NCI-H526 (cell line): ENCODE data around the gene KAZN.

Experiments used
- DNase-seq, 2 experiments: peaks; one replicate each; lab custom pipeline; 2025; lab: John Stamatoyannopoulos, UW

KAZN gene

DNA sequence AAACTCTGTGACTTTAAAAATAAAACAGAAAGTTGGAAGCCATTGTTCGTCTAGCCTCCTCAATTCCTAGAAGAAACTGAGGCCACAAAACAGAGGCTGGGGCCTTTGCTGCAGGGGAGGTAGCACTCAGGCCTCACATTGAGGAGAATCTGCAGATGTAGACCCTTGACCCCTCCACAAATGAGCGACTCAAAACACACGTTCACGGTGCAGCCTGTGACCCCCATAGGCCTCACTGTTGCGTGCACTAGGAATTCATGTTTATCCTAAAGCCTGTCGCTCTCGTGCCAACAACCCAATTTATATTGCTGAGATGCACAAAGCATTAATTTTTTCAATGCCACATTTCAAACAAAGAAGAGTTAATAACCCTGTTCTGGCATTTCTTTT is 560.7 kb downstream of the KAZN start:
- DNase-seq: no peak

DNA sequence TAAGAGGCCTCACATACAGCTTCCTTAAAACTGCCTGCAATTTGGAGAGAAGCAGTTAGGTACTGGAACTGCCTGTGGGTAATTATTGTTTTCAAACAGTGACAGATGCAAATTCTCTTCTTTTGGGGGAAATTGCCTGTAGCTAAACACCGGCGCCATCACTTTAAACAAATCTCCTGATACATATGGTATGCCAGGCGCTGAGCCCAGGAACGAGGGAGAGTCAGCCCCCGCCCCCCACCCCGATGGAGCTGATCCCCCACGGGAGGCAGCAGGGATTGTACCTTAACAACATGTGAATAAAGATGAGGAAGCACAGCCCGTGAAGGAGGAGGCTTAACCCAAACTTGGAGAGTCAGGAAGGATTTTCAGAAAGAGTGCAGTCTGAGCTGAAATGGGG is 562.1 kb downstream of the KAZN start:
- DNase-seq: peak; percentile 74 to 89

DNA sequence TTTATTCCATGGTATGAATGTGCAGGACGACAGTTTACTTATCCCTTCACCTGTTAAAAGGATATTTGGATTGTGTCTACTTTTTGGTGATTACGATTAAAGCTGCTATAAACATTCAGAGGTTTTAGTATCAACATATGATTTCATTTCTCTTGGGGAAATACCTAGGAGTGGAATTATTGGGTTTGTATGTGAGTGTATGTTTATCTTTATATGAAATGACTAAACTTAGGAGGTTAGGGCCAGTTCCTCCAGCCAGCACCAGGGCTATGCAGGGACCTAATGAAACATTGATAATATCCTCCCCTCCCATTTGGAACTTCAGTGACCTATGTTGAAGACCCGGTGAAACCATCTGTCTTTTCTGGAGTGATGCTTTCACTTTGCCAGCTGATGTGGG is 568.9 kb downstream of the KAZN start:
- DNase-seq: no peak
